CD14-positive monocyte (primary cell): ENCODE measurements around the gene CHRNA1. TPM values are rescaled to one million over a fixed set of nuclear protein-coding genes. Genes with fewer than 3 reads are reported as not detected.

Experiments used
- DNase-seq, 3 donors: peaks; one replicate each; pipeline ENCODE4 v3.0.0-alpha.2; 2011 to 2022
- H2AFZ ChIP-seq: 2 replicates; pipeline ENCODE4 v1.6.0; 2012; ENCODE audit warnings: mild to moderate bottlenecking, low read depth, low read length, inconsistent platforms; ENCODE audit not compliant: insufficient read depth, poor library complexity, severe bottlenecking
- H3K27ac ChIP-seq, 2 donors: 1 replicate in 1 of 2; 2 replicates in 1 of 2; pipeline ENCODE4 v1.5.1; 2012 to 2013; ENCODE audit warnings: low read length in 2 of 2, control low read depth in 1 of 2, inconsistent platforms in 1 of 2, low read depth in 1 of 2, mild to moderate bottlenecking in 1 of 2
- H3K27me3 ChIP-seq, 2 donors: one replicate each; pipeline versions ENCODE4 v1.6.0 to v1.6.1; 2011 to 2013; ENCODE audit warnings: low read length in 2 of 2; ENCODE audit not compliant: control insufficient read depth in 2 of 2, insufficient read depth in 2 of 2
- H3K36me3 ChIP-seq, 2 donors: replicated peaks in 1 of 2; 1 replicate in 1 of 2; 2 replicates in 1 of 2; pipeline versions ENCODE4 v1.5.1 to v1.6.1; 2012 to 2013; ENCODE audit warnings: low read length in 2 of 2, control low read depth in 1 of 2, inconsistent platforms in 1 of 2, mild to moderate bottlenecking in 1 of 2; ENCODE audit not compliant: insufficient read depth in 2 of 2, control insufficient read depth in 1 of 2
- H3K4me1 ChIP-seq, 2 donors: 1 replicate in 1 of 2; 2 replicates in 1 of 2; pipeline versions ENCODE4 v1.5.1 to v1.6.1; 2012 to 2013; ENCODE audit warnings: low read length in 2 of 2, control low read depth in 1 of 2, inconsistent platforms in 1 of 2, mild to moderate bottlenecking in 1 of 2, moderate library complexity in 1 of 2; ENCODE audit not compliant: insufficient read depth in 2 of 2, control insufficient read depth in 1 of 2
- H3K4me2 ChIP-seq: replicated peaks from 2 replicates; pipeline ENCODE3; 2012; ENCODE audit warnings: low read length, moderate library complexity, mild to moderate bottlenecking; ENCODE audit not compliant: poor library complexity, severe bottlenecking; ENCODE audit errors: extremely low read depth
- H3K4me3 ChIP-seq, 3 experiments: fragments of 200-600 bp in 1 of 3; sonication (generic) in 1 of 3; replicated peaks in 1 of 3; 1 replicate in 2 of 3; 2 replicates in 1 of 3; pipeline ENCODE4 v1.5.1; 2011 to 2013; ENCODE audit warnings: low read length in 3 of 3, mild to moderate bottlenecking in 3 of 3, control low read depth in 2 of 3, low read depth in 2 of 3, inconsistent platforms in 1 of 3, moderate library complexity in 1 of 3
- H3K79me2 ChIP-seq: 2 replicates; pipeline ENCODE4 v1.6.0; 2012; ENCODE audit warnings: mild to moderate bottlenecking, control low read depth, inconsistent platforms, low read length, moderate library complexity; ENCODE audit not compliant: insufficient read depth
- H3K9ac ChIP-seq: 2 replicates; pipeline ENCODE4 v1.6.0; 2017; ENCODE audit warnings: low read length, mild to moderate bottlenecking; ENCODE audit not compliant: insufficient read depth, poor library complexity, severe bottlenecking
- H3K9me3 ChIP-seq, 2 donors: replicated peaks in 1 of 2; 1 replicate in 1 of 2; 2 replicates in 1 of 2; pipeline versions ENCODE4 v1.5.1 to v1.6.1; 2012 to 2013; ENCODE audit warnings: low read length in 2 of 2, control low read depth in 1 of 2; ENCODE audit not compliant: control insufficient read depth in 1 of 2, insufficient read depth in 1 of 2
- H4K20me1 ChIP-seq: 2 replicates; pipeline ENCODE4 v1.6.0; 2012; ENCODE audit warnings: mild to moderate bottlenecking, low read length, control low read depth, moderate library complexity; ENCODE audit not compliant: insufficient read depth
- H3K27ac Mint-ChIP-seq, 7 donors: one replicate each; pipeline ENCODE4 v1.8.0; 2020; ENCODE audit warnings: mild to moderate bottlenecking in 7 of 7, mixed read lengths in 7 of 7, moderate library complexity in 6 of 7, inconsistent platforms in 2 of 7
- H3K27me3 Mint-ChIP-seq, 3 donors: one replicate each; pipeline ENCODE4 v1.8.0; 2021 to 2022; ENCODE audit warnings: low read depth in 3 of 3, mild to moderate bottlenecking in 3 of 3, mixed read lengths in 3 of 3, moderate library complexity in 3 of 3, inconsistent platforms in 1 of 3
- H3K36me3 Mint-ChIP-seq, 2 donors: one replicate each; pipeline ENCODE4 v1.8.0; 2020; ENCODE audit warnings: mixed read lengths in 2 of 2, inconsistent platforms in 1 of 2, mild to moderate bottlenecking in 1 of 2
- H3K4me1 Mint-ChIP-seq: one replicate; pipeline ENCODE4 v1.8.0; 2020; ENCODE audit warnings: mild to moderate bottlenecking, mixed read lengths
- H3K4me3 Mint-ChIP-seq, 2 donors: one replicate each; pipeline ENCODE4 v1.8.0; 2020; ENCODE audit warnings: mild to moderate bottlenecking in 2 of 2, mixed read lengths in 2 of 2, moderate library complexity in 1 of 2
- H3K9me3 Mint-ChIP-seq, 7 donors: one replicate each; pipeline ENCODE4 v1.8.0; 2020 to 2022; ENCODE audit warnings: mixed read lengths in 7 of 7, mild to moderate bottlenecking in 6 of 7, moderate library complexity in 6 of 7, inconsistent platforms in 2 of 7
- WGBS: methylation state at CpG from one replicate; pipeline ENCODE4 v1.1.5; 2013; ENCODE audit warnings: missing lambda C conversion rate; ENCODE audit not compliant: insufficient coverage; 5-methylcytosine and 5-hydroxymethylcytosine counted together
- intact Hi-C, 2 donors: fragments of 100-400 bp; cut with micrococcal nuclease; formaldehyde crosslinking; loops; one replicate each; pipeline versions ENCODE4 v1.15.0 to v1.15.1; 2023
- polyA plus RNA-seq, 3 donors: library from polyadenylated mRNA; depleted of rRNA in 1 of 3; unstranded in 2 of 3; stranded (reverse) in 1 of 3; fragments of 300-500 nt in 2 of 3; fragments of >200 nt in 1 of 3; fragmentation: Illumina TruSeq in 2 of 3; gene quantifications; 1 replicate in 2 of 3; 2 replicates in 1 of 3; pipeline ENCODE4 v1.2.3, GENCODE V29; 2012 to 2021
- TF ChIP-seq, protein P1 (sequence below): fragments of 200-600 bp; IDR thresholded peaks from one replicate; pipeline ENCODE4 v1.8.0; 2022; ENCODE audit warnings: antibody characterized with exemption, mild to moderate bottlenecking

Gene CHRNA1
- polyA plus RNA-seq, 3 donors, result not detected

DNA sequence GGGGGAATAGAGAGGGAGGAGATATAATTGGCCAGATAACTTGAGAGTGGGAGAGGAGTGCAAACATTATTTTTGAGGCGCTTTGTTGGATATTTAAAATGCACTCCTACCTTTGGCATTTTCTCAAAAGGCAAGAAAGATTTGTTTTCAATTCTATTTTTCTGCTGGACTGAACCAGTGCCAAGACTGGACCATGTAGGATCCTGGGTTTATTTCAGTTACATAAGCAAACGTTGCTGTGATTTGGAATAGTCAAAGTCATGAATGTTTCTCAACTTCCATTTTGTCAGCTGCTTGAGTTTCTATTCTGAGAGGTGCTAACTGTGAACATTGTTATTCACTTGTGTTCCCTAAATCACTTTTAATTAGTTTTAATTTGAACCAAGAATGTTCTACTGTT, 8.9 kb upstream of the CHRNA1 start:
- WGBS, result 100% methylated on average over 1 of the region's 2 CpGs
- Mint-ChIP-seq H3K4me3 (no peak overlapping the region), H3K36me3 (no peaks in the 10 kb centered on the region), H3K4me1 (peaks cover 25% of the 10 kb centered on the region), H3K9me3 (peaks cover 0 to 3% (median 0%) of the 10 kb centered on the region in 7 donors), H3K27ac (peak overlapping the region in 2 of 7 donors; percentile 4 to 15), H3K27me3 (peaks cover 9 to 16% (median 13%) of the 10 kb centered on the region in 3 donors)
- Histone ChIP-seq H3K9me3 (no peaks in the 10 kb centered on the region), H3K9ac (no peak overlapping the region), H3K27me3 (no peaks in the 10 kb centered on the region), H3K4me3 (no peak overlapping the region), H3K4me2 (no peak overlapping the region), H3K79me2 (no peaks in the 10 kb centered on the region), H3K4me1 (peaks cover 2 to 11% of the 10 kb centered on the region in 2 donors), H4K20me1 (no peaks in the 10 kb centered on the region), H3K27ac (no peak overlapping the region), H2AFZ (no peak overlapping the region), H3K36me3 (no peaks in the 10 kb centered on the region)
- TF ChIP-seq, protein P1, sequence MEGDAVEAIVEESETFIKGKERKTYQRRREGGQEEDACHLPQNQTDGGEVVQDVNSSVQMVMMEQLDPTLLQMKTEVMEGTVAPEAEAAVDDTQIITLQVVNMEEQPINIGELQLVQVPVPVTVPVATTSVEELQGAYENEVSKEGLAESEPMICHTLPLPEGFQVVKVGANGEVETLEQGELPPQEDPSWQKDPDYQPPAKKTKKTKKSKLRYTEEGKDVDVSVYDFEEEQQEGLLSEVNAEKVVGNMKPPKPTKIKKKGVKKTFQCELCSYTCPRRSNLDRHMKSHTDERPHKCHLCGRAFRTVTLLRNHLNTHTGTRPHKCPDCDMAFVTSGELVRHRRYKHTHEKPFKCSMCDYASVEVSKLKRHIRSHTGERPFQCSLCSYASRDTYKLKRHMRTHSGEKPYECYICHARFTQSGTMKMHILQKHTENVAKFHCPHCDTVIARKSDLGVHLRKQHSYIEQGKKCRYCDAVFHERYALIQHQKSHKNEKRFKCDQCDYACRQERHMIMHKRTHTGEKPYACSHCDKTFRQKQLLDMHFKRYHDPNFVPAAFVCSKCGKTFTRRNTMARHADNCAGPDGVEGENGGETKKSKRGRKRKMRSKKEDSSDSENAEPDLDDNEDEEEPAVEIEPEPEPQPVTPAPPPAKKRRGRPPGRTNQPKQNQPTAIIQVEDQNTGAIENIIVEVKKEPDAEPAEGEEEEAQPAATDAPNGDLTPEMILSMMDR, result no peak
- no peak for DNase-seq
- intact Hi-C loops, result no loop called here

DNA sequence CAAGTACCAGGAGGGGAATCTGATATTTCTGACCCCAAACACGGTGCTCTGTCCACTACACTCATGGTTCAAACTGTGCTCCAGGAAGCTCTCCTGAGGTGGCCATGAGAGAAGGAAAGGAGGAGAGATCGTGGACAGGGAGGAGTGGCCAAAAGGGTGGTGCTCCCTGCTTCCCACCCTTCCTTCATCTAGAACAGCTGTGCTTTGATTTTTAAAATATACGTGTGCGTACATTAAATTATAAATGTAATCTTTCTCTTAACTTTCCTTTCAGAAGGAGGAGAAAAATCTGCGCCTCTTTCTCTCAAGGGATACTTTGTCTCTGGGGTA, 8.2 kb upstream of the CHRNA1 start:
- peaks cover 0 to 3% (median 0%) of the 10 kb centered on the region in 7 donors for H3K9me3 Mint-ChIP-seq
- Histone ChIP-seq H3K27me3 (no peaks in the 10 kb centered on the region), H3K36me3 (no peaks in the 10 kb centered on the region), H2AFZ (peak overlapping the region; percentile 51), H3K4me3 (no peak overlapping the region), H3K9ac (no peak overlapping the region), H3K79me2 (no peaks in the 10 kb centered on the region), H3K27ac (no peak overlapping the region), H4K20me1 (no peaks in the 10 kb centered on the region), H3K9me3 (no peaks in the 10 kb centered on the region), H3K4me2 (no peak overlapping the region), H3K4me1 (peaks cover 0 to 8% of the 10 kb centered on the region in 2 donors)
- no peak for DNase-seq
- TF ChIP-seq, protein P1, result no peak
- WGBS, result no CpG with 5 or more reads among the region's 5 CpGs
- no peaks in the 10 kb centered on the region for H3K36me3 Mint-ChIP-seq
- peak overlapping the region; percentile 39 to 66 for H3K4me3 Mint-ChIP-seq
- H3K27ac Mint-ChIP-seq, result peak overlapping the region; percentile 42 to 77 (median 62)
- intact Hi-C loops, result no loop called here
- peaks cover 17% of the 10 kb centered on the region for H3K4me1 Mint-ChIP-seq
- H3K27me3 Mint-ChIP-seq, result peaks cover 7 to 16% (median 13%) of the 10 kb centered on the region in 3 donors
